ENCODE results near the gene PDE11A. TPM values are rescaled to one million over a fixed set of nuclear protein-coding genes. Genes with fewer than 3 reads are reported as not detected.

Gene PDE11A
- total RNA-seq, 2 donors from 2014 or later, result 1.5 to 1.9 TPM

DNA sequence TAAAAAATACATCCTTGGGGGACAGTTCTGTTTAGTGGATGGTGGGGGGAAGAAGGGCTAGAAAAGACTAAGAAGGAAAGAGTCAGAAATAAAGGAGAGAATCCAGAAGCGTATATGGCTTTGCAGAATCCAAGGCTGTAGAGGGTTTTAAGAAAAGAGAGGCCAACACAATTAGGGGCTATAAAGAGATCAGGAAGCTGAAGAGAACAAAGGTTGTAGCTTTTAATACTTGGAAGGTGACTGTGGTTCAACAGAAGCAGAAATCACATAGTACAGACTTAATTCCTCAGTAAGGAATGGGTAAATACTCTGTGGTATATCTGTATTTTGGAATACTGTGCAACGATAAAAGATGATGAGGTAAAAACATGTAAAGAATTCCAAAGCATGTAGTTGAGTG lies 393.6 kb downstream of the PDE11A start:
- H3K27me3 Mint-ChIP-seq (ENCODE audit: insufficient read depth), result peaks cover 23% of the 10 kb centered on the region
- Histone ChIP-seq H3K27ac (ENCODE audit: low read depth, low read length) (no peak overlapping the region), H3K4me1 (ENCODE audit: control insufficient read depth, insufficient read depth, low read length) (peaks cover 21% of the 10 kb centered on the region), H3K4me3 (ENCODE audit: low read length) (no peak overlapping the region), H3K9me3 (ENCODE audit: control insufficient read depth, low read length) (peaks cover 6% of the 10 kb centered on the region), H3K27me3 (ENCODE audit: control insufficient read depth, insufficient read depth, low read length, poor library complexity, severe bottlenecking) (peaks cover 43% of the 10 kb centered on the region), H3K9ac (ENCODE audit: extremely low read depth, low read length, poor library complexity, severe bottlenecking) (no peak overlapping the region), H3K36me3 (ENCODE audit: control insufficient read depth, insufficient read depth, low read length) (no peaks in the 10 kb centered on the region)
- peaks cover 31% of the 10 kb centered on the region for H3K4me1 Mint-ChIP-seq
- no peak overlapping the region for H3K4me3 Mint-ChIP-seq
- DNase-seq, result no peak
- TF ChIP-seq, protein P1, sequence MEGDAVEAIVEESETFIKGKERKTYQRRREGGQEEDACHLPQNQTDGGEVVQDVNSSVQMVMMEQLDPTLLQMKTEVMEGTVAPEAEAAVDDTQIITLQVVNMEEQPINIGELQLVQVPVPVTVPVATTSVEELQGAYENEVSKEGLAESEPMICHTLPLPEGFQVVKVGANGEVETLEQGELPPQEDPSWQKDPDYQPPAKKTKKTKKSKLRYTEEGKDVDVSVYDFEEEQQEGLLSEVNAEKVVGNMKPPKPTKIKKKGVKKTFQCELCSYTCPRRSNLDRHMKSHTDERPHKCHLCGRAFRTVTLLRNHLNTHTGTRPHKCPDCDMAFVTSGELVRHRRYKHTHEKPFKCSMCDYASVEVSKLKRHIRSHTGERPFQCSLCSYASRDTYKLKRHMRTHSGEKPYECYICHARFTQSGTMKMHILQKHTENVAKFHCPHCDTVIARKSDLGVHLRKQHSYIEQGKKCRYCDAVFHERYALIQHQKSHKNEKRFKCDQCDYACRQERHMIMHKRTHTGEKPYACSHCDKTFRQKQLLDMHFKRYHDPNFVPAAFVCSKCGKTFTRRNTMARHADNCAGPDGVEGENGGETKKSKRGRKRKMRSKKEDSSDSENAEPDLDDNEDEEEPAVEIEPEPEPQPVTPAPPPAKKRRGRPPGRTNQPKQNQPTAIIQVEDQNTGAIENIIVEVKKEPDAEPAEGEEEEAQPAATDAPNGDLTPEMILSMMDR (conservative IDR thresholded peaks at IDR 0.05), result no peak
- WGBS, 2 experiments (ENCODE audit: insufficient coverage in 1 of 2, insufficient read length in 1 of 2), result 85 to 93% methylated on average over 1 to 2 of the region's 2 CpGs
- H3K27ac Mint-ChIP-seq, result no peak overlapping the region
- no peaks in the 10 kb centered on the region for H3K9me3 Mint-ChIP-seq
- no peaks in the 10 kb centered on the region for H3K36me3 Mint-ChIP-seq (ENCODE audit: low read depth)

DNA sequence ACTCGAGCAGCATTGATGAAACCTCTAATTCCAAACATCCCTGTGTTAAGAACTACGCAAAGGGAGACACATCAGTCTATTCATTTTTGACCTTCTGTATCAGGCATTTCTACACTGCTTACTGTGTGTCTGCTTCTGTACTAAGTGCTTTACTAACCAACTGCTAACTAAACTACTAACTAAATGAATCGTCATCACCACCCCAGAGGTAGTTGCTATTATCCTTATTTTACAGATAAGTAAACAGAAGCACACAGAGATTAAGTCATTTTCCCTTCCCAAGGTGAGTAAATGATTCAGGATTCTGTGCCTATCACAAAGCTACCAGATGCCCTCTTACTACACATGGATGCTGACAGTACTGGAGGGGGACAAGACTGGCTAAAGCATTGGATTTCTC lies 395.9 kb downstream of the PDE11A start:
- no peak overlapping the region for H3K27ac Mint-ChIP-seq
- Histone ChIP-seq H3K36me3 (ENCODE audit: control insufficient read depth, insufficient read depth, low read length) (no peaks in the 10 kb centered on the region), H3K4me1 (ENCODE audit: control insufficient read depth, insufficient read depth, low read length) (peaks cover 17% of the 10 kb centered on the region), H3K4me3 (ENCODE audit: low read length) (no peak overlapping the region), H3K9me3 (ENCODE audit: control insufficient read depth, low read length) (peaks cover 11% of the 10 kb centered on the region), H3K27ac (ENCODE audit: low read depth, low read length) (peak overlapping the region; percentile 91), H3K27me3 (ENCODE audit: control insufficient read depth, insufficient read depth, low read length, poor library complexity, severe bottlenecking) (peaks cover 47% of the 10 kb centered on the region), H3K9ac (ENCODE audit: extremely low read depth, low read length, poor library complexity, severe bottlenecking) (no peak overlapping the region)
- H3K4me1 Mint-ChIP-seq, result peaks cover 33% of the 10 kb centered on the region
- TF ChIP-seq, protein P1 (conservative IDR thresholded peaks at IDR 0.05), result no peak
- 81 to 92% methylated on average over 3 of the region's 3 CpGs for WGBS, 2 experiments (ENCODE audit: insufficient coverage in 1 of 2, insufficient read length in 1 of 2)
- no peak overlapping the region for H3K4me3 Mint-ChIP-seq
- H3K9me3 Mint-ChIP-seq, result no peaks in the 10 kb centered on the region
- H3K27me3 Mint-ChIP-seq (ENCODE audit: insufficient read depth), result peaks cover 35% of the 10 kb centered on the region
- no peaks in the 10 kb centered on the region for H3K36me3 Mint-ChIP-seq (ENCODE audit: low read depth)
- DNase-seq, result no peak

DNA sequence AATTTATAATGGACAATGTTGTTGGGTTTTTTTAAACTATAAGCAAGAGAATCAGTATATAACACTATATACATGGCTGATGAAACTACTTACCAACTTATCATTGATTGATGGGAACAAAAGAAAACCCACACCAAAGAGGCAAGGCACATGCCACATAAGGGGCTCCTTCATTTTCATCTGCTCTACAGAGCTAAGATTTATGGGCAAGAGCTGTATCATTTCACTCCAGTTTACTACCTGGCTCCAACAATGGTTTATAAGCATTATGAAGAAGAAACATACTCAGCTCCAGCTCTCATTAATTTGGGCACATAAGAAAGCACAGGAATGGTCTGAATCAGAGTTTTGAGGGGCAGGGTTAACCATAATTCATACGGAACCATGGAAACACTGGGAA lies 396.8 kb downstream of the PDE11A start:
- Histone ChIP-seq H3K27me3 (ENCODE audit: control insufficient read depth, insufficient read depth, low read length, poor library complexity, severe bottlenecking) (peaks cover 54% of the 10 kb centered on the region), H3K36me3 (ENCODE audit: control insufficient read depth, insufficient read depth, low read length) (no peaks in the 10 kb centered on the region), H3K9ac (ENCODE audit: extremely low read depth, low read length, poor library complexity, severe bottlenecking) (no peak overlapping the region), H3K27ac (ENCODE audit: low read depth, low read length) (peak overlapping the region; percentile 91), H3K4me1 (ENCODE audit: control insufficient read depth, insufficient read depth, low read length) (peaks cover 9% of the 10 kb centered on the region), H3K9me3 (ENCODE audit: control insufficient read depth, low read length) (peaks cover 11% of the 10 kb centered on the region), H3K4me3 (ENCODE audit: low read length) (no peak overlapping the region)
- Mint-ChIP-seq H3K4me1 (peaks cover 35% of the 10 kb centered on the region), H3K36me3 (ENCODE audit: low read depth) (no peaks in the 10 kb centered on the region), H3K27ac (no peak overlapping the region), H3K27me3 (ENCODE audit: insufficient read depth) (peaks cover 41% of the 10 kb centered on the region), H3K9me3 (no peaks in the 10 kb centered on the region), H3K4me3 (no peak overlapping the region)
- TF ChIP-seq, protein P1 (conservative IDR thresholded peaks at IDR 0.05), result no peak
- WGBS, 2 experiments (ENCODE audit: insufficient coverage in 1 of 2, insufficient read length in 1 of 2), result 88 to 98% methylated on average over 1 of the region's 1 CpG
- no peak for DNase-seq
